GM21528 (cell line): ENCODE results near the gene SNX17.
"Not testable (repeated sequence)": the region's sequence is repeated elsewhere in the genome, so short reads cannot be mapped to it uniquely, and the experiment has no call there.

Experiments used
- ATAC-seq: cut with Tn5 transposase; IDR thresholded peaks from one replicate; pipeline ENCODE4 v1.9.1; 2021; ENCODE audit warnings: mild to moderate bottlenecking, moderate library complexity; ENCODE audit not compliant: unreplicated experiment, low FRiP score

SNX17 gene

GRCh38 chr2:27370026-27370815 is at the start of gene SNX17, which contains the start of gene EIF2B4:
Gene SNX17, plus strand, starts transcription at chr2:27370616. Its CDS starts 128 bp downstream, at chr2:27370744.
Gene EIF2B4, minus strand, starts transcription at chr2:27370338. Its CDS starts 24 bp downstream, at chr2:27370314.
- peak; percentile 89 for ATAC-seq

DNA sequence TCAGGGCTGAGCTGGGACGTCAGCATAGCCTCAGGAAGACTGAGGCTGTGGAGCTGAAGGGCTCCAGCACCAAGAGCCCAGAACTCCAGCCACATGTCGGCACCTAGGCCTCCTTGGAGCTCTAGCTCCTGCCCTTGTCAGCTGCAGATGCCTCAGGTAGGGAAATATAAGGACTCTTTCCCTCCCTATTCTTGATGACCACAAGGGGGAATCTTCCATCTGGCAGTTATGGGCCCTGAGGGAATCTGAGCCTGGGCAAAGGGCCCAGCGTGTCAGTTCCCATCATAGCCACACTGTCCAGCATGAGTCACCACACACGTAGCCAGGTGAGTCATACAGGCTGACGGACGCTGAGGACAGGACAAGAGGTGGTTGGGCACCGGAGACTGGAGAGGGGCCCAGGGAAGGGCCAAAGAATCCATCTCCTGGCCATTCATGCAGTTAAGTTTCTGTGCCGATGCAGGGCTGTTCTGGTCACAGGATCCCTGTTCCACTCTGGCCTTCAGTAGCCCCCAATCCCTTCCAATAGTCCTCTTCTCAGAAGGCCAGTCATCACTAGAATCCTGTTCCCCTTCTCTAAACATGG is 49.4 kb upstream of the SNX17 start:
- no peak for ATAC-seq

DNA sequence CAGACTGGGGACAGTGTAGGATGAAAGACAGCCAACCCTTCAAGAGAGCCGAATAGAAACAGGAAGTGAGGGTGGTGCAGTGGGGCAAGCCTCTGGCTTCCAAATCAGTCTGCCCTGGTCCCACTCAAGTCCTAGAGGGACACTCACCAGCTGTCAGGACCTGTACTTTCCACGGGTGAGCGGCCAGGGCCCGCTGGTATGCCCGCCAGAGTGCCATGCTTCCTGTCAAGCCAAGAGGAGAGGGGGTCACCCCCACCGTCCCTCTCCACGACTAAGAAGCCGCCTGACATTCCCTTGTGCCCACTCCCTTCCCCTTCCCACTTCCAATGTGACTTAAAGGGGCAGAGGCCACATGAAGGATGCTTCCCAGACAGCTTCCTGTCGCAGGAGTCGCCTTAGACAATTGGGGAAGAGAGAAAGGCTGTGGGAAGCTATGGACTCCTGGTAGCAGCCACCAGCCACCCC is 48.1 kb upstream of the SNX17 start:
- no peak for ATAC-seq

GRCh38 chr2:27322766-27323595 is 47.4 kb upstream of the SNX17 start, which contains the start of gene MPV17:
Gene MPV17, minus strand, starts transcription at chr2:27323097. Its CDS starts 580 bp downstream, at chr2:27322517.
- peak; percentile 85 for ATAC-seq

GRCh38 chr2:27323596-27324285 is 46.7 kb upstream of the SNX17 start:
- no peak for ATAC-seq

- no peak for ATAC-seq
Observed at GRCh38 chr2:27324720-27325119, 45.7 kb upstream of the SNX17 start.

DNA sequence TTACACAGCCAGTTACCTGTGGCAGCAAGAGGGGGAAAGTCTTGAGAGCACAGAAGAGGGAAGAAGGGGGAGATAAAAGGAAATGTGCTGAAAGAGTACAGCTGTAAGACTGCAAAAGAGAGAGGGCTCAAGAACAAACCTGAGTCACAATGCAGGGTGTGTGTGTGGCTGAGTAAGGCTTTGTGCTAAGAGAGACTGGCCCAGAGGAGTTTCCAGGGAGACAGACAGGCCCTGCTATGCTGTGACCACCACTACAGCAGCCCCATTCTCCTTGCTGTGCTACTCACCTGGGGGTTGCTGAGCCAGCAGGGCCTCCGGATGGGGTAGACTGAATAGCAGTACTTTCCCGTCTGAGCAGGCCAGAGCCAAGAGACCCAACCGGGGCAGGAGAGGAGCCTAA is 35.1 kb upstream of the SNX17 start:
- ATAC-seq = no peak

- ATAC-seq = no peak
Observed at GRCh38 chr2:27336173-27336572, 34.2 kb upstream of the SNX17 start.

DNA sequence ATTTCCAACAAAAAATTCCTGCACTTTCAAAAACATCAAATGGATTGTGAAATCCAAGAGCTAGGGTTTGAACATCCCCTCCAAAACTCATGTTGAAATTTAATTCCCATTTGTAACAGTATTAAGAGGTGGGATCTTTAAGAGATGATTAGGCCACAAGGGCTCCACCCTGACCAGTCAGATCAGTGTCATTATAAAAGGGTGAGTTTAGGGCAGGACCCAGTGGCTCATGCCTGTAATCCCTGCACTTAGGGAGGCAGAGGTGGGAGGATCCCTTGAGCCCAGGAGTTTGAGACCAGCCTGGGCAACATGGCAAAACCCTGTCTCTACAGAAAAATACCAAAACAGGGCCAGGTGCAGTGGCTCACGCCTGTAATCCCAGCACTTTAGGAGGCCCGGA is 22.8 kb upstream of the SNX17 start:
- no peak for ATAC-seq

DNA sequence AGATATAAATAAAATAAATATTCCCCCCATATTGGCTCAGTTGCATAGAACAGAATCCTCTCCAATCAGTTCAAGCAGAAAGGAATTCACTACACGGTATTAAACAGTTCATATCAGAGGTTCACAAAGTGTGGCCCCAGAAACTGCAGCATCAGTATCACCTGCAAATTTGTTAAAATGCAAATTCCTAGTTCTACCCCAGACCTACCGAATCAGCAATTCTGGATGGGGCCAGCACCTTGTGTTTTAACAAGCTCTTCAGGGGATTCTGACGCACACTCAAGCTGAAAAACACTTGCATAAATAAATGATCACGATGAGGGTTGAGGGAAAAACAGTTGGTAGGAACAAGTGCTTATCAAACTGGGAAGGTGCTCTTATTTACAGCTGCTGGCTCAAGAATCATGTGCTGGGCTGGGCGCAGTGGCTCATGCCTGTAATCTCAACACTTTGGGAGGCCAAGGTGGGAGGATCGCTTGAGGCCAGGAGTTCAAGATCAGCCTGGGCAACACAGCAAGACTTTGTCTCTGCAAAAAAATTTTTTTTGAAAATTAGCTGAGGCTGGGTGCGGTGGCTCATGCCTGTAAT is 20.2 kb upstream of the SNX17 start:
- ATAC-seq = no peak

DNA sequence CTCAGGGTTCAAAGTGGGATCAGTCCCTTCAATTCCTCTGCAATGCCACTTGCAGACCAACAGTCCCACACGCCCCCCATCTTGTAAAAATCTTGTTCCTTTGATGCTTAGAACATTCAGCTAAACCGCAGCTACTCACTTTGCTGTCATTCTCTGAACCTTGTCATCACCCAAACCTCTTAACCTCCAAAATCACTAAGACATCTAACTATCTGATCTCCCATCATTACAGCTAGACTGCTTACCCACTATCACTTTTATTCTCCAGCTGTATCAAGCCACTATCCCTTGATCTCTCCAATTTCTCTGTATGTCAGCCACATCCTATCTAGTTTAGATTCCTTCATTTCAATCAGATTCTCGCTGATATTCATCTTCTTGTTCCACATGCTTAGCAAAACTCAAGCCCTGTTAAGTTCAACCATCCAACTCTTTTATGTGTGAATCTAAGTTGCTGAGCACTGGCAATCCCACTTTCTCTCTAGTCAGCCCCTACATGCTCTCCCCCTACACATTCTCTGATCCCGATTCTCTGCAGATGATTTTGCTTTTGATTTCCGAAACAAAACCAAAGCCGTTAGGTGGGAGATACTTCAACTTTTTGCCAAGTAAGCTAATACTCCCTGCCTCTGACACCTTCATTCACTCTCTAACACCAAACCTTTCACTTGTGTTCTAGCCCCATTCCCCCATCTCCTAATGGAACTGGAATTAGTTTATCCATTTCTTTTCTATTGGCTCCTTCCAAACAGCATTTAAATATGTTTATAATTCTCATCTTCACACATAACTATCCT is 18.4 kb upstream of the SNX17 start:
- no peak for ATAC-seq

DNA sequence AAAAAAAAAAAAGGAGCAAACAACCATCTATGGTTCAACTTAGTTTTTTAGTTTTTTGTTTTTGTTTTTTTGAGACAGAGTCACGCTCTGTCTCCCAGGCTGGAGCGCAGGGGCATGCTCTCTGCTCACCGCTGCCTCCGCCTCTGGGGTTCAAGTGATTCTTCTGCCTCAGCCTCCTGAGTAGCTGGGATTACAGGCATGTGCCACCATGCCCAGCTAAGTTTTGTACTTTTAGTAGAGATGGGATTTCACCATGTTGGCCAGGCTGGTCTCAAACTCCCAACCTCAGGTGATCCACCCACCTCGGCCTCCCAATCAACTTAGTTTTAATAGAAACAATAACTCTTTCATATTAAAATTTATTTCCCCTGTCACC is 17.0 kb upstream of the SNX17 start:
- not testable (repeated sequence) for ATAC-seq

DNA sequence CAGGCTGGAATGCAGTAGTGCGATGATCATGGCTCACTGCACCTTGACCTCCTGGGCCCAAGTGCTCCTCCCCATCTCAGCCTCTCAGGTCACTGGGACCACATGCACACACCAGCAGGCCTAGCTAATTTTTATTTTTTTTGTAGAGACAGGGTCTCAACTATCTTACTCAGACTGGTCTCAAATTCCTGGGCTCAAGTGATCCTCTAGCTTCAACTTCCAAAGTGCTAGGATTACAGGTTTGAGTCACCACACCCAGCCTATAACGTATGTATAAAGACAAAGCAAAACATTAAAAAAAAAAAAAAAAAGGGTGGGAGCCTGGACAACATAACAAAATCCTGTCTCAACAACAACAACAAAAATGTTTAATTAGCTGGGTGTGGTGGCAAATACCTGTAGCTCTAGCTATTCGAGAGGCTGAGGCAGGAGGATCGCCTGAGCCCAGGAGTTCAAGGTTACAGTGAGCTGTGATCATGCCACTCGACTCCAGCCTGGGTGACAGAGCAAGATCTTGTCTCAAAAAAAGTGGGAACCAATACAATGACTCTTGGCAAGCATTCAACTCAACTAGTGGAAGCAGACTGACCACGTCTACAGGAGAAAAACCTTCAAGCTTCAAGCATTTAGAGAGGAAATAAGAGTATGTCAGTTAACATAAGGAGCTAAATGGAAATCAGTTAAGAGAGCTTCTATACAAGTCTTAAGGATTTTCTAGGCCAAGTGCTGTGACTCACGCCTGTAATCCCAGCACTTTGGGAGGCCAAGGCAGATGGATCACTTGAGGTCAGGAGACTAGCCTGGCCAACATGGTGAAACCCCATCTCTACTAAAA is 16.4 kb upstream of the SNX17 start:
- ATAC-seq = no peak

DNA sequence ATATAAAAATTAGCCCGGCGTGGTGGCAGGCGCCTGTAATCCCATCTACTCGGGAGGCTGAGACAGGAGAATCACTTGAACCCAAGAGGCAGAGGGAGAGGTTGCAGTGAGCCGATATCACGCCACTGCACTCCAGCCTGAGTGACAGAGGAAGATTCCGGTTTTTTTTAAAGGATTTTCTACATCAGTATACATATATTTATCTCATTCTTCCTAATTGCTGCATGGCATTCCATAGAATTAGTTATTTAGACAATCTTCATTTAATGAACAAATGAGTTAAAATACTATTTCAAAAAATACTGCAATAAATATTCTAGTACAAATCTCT is 15.9 kb upstream of the SNX17 start:
- no peak for ATAC-seq

DNA sequence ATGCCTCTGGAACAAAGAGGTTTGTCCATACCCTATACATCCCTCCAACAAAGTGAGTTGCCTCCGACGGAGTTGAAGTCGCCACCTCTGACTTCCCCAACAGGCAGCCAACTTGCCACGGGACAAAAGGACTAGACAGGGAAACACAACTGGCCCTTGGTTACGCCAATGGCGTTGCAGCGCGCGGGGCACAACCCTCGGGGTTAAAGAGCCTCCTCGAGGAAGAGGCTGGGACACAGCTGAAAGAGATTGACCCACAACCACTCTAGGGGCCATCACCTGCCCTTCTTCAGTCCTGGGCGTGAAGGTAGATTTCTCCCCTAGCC is 14.4 kb upstream of the SNX17 start:
- ATAC-seq = peak; percentile 41

- peak; percentile 76 for ATAC-seq
Observed at GRCh38 chr2:27356382-27357181, 13.8 kb upstream of the SNX17 start, which contains the start of gene GTF3C2. Gene GTF3C2, minus strand, starts transcription at chr2:27356764. Its CDS starts 13,210 bp downstream, at chr2:27343554.

- ATAC-seq = no peak
Observed at GRCh38 chr2:27362678-27363420, 7.6 kb upstream of the SNX17 start.
